ENCODE measurements around the gene CEMIP.

- TF ChIP-seq EZH2phosphoT487 (IDR thresholded peaks at IDR 0.05; ENCODE audit: borderline replicate concordance, low read depth) = no peak
- no peak for TF ChIP-seq GABPA (IDR thresholded peaks at IDR 0.05; ENCODE audit: low read depth)
- TF ChIP-seq MAX (IDR thresholded peaks at IDR 0.05; ENCODE audit: low read depth) = no peak
- no peak for TF ChIP-seq CTCF (IDR thresholded peaks at IDR 0.05)
- no peak for TF ChIP-seq MEF2A (IDR thresholded peaks at IDR 0.05; ENCODE audit: borderline replicate concordance, low read depth)
- no peak for TF ChIP-seq YY1 (IDR thresholded peaks at IDR 0.05; ENCODE audit: low read depth)
- no peak for TF ChIP-seq TAF1 (IDR thresholded peaks at IDR 0.05; ENCODE audit: borderline replicate concordance, low read depth, low read length)
- TF ChIP-seq EP300 (IDR thresholded peaks at IDR 0.05; ENCODE audit: borderline replicate concordance in 1 of 2, low read depth in 1 of 2, low read length in 1 of 2) = no peak
- no peak for TF ChIP-seq RFX5 (IDR thresholded peaks at IDR 0.05; ENCODE audit: low read length)
- TF ChIP-seq USF2 (IDR thresholded peaks at IDR 0.05; ENCODE audit: borderline replicate concordance, low read depth, low read length) = no peak
Measured at GRCh38 chr15:80934761-80935221, 155.6 kb downstream of the CEMIP start.
